ENCODE data around the gene IRF4. TPM values are rescaled to one million over a fixed set of nuclear protein-coding genes. Genes with fewer than 3 reads are reported as not detected.

The IRF4 gene
- total RNA-seq, 1 donor from 2014 or later: 0.05 TPM

- TF ChIP-seq CTCF (IDR thresholded peaks at IDR 0.05): no peak
- Mint-ChIP-seq H3K9me3 (ENCODE audit: low read depth) (no peaks in the 10 kb centered on the region), H3K4me3 (ENCODE audit: unreplicated experiment) (no peak overlapping the region), H3K27me3 (ENCODE audit: low read depth) (peaks cover 15% of the 10 kb centered on the region), H3K27ac (ENCODE audit: unreplicated experiment) (no peak overlapping the region), H3K4me1 (ENCODE audit: low read depth) (no peaks in the 10 kb centered on the region), H3K36me3 (ENCODE audit: low read depth) (no peaks in the 10 kb centered on the region)
- DNase-seq (ENCODE audit: low spot score): no peak
Observed at GRCh38 chr6:447381-448165, 56.0 kb downstream of the IRF4 start.

GRCh38 chr6:448296-449056 lies 56.9 kb downstream of the IRF4 start:
- H3K9me3 Mint-ChIP-seq (ENCODE audit: low read depth): no peaks in the 10 kb centered on the region
- no peak for TF ChIP-seq CTCF (IDR thresholded peaks at IDR 0.05)
- H3K4me3 Mint-ChIP-seq (ENCODE audit: unreplicated experiment): no peak overlapping the region
- peaks cover 20% of the 10 kb centered on the region for H3K27me3 Mint-ChIP-seq (ENCODE audit: low read depth)
- H3K27ac Mint-ChIP-seq (ENCODE audit: unreplicated experiment): no peak overlapping the region
- no peak for DNase-seq (ENCODE audit: low spot score)
- no peaks in the 10 kb centered on the region for H3K36me3 Mint-ChIP-seq (ENCODE audit: low read depth)
- no peaks in the 10 kb centered on the region for H3K4me1 Mint-ChIP-seq (ENCODE audit: low read depth)

- H3K27ac Mint-ChIP-seq (ENCODE audit: unreplicated experiment): no peak overlapping the region
- peak; percentile 87 for DNase-seq (ENCODE audit: low spot score)
- no peaks in the 10 kb centered on the region for H3K4me1 Mint-ChIP-seq (ENCODE audit: low read depth)
- H3K36me3 Mint-ChIP-seq (ENCODE audit: low read depth): no peaks in the 10 kb centered on the region
- no peaks in the 10 kb centered on the region for H3K9me3 Mint-ChIP-seq (ENCODE audit: low read depth)
- H3K27me3 Mint-ChIP-seq (ENCODE audit: low read depth): peaks cover 15% of the 10 kb centered on the region
- no peak for TF ChIP-seq CTCF (IDR thresholded peaks at IDR 0.05)
- H3K4me3 Mint-ChIP-seq (ENCODE audit: unreplicated experiment): no peak overlapping the region
Observed at GRCh38 chr6:449057-449430, 57.5 kb downstream of the IRF4 start.

- Mint-ChIP-seq H3K27me3 (ENCODE audit: low read depth) (peaks cover 15% of the 10 kb centered on the region), H3K9me3 (ENCODE audit: low read depth) (no peaks in the 10 kb centered on the region), H3K4me1 (ENCODE audit: low read depth) (no peaks in the 10 kb centered on the region), H3K27ac (ENCODE audit: unreplicated experiment) (no peak overlapping the region), H3K4me3 (ENCODE audit: unreplicated experiment) (no peak overlapping the region), H3K36me3 (ENCODE audit: low read depth) (no peaks in the 10 kb centered on the region)
- no peak for TF ChIP-seq CTCF (IDR thresholded peaks at IDR 0.05)
- no peak for DNase-seq (ENCODE audit: low spot score)
Observed at GRCh38 chr6:449486-450419, 58.2 kb downstream of the IRF4 start.

- no peak for DNase-seq (ENCODE audit: low spot score)
- Mint-ChIP-seq H3K4me1 (ENCODE audit: low read depth) (no peaks in the 10 kb centered on the region), H3K27me3 (ENCODE audit: low read depth) (peaks cover 16% of the 10 kb centered on the region), H3K36me3 (ENCODE audit: low read depth) (no peaks in the 10 kb centered on the region), H3K27ac (ENCODE audit: unreplicated experiment) (no peak overlapping the region), H3K9me3 (ENCODE audit: low read depth) (no peaks in the 10 kb centered on the region), H3K4me3 (ENCODE audit: unreplicated experiment) (no peak overlapping the region)
- no peak for TF ChIP-seq CTCF (IDR thresholded peaks at IDR 0.05)
Observed at GRCh38 chr6:451336-451735, 59.8 kb downstream of the IRF4 start.

Data from chondrocyte (in vitro differentiated cells).